ENCODE measurements around the gene MUS81.

Gene MUS81

DNA sequence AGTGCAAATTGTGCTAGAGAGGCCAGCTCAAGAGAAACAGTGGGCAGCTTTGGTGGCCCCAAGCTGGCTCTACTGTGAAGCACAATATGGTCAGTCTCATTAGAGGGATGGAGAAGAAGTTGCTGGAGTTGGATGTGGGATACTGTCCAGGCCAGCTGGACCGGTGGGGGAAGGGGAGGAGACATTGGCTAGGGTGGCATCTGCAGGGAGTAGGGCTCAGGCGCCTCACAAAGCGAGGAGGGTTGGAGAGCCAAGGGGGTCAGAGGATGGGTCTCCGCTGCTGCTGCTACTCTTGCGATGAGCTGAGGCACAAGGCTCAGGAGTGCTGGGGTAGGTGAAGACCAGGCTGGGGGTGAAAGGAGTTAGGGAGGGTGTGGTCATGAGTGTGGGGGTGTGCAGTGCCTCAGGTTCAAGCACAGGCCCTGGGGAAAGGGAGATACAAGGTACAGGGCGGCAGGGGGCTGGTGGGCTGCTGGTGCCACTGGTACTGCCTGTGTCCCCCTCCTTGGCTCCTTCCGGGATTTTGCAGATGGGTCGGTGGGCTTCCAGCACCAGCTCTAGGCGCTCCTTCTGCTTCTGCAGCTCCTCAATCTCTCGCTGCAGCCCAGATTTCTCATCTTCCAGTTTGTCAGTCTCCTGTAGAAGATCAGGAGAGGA, 32.6 kb downstream of the MUS81 start:
- no peak for DNase-seq

GRCh38 chr11:65894034-65894591, 33.9 kb downstream of the MUS81 start:
- peak; percentile 54 for DNase-seq

DNA sequence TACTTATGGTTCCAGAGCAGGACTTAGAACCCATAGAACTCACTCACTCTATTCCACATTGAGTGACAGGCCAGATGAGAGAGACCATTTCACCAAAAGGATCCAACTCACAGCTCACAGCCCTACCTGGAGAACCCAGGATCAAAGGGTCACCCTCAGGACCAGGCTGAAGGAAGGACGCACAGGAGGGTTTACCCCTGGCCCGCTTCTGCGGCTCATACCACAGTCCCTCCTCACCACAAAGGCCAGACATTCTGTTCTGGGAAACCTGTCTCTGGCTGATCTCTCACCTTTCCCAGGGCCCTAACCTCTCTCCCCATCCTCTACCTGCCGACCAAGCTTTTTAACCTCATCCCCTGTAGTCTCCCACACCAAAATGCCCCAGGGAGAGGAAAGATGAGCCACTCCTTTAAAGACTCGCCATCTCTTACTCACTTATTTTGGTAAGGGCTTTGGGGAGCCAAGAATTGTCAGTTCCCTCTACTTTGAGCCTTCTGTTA, 35.3 kb downstream of the MUS81 start:
- DNase-seq, result no peak

GRCh38 chr11:65896034-65896999, 36.1 kb downstream of the MUS81 start:
- no peak for DNase-seq

GRCh38 chr11:65897020-65897471, 36.8 kb downstream of the MUS81 start:
- no peak for DNase-seq

DNA sequence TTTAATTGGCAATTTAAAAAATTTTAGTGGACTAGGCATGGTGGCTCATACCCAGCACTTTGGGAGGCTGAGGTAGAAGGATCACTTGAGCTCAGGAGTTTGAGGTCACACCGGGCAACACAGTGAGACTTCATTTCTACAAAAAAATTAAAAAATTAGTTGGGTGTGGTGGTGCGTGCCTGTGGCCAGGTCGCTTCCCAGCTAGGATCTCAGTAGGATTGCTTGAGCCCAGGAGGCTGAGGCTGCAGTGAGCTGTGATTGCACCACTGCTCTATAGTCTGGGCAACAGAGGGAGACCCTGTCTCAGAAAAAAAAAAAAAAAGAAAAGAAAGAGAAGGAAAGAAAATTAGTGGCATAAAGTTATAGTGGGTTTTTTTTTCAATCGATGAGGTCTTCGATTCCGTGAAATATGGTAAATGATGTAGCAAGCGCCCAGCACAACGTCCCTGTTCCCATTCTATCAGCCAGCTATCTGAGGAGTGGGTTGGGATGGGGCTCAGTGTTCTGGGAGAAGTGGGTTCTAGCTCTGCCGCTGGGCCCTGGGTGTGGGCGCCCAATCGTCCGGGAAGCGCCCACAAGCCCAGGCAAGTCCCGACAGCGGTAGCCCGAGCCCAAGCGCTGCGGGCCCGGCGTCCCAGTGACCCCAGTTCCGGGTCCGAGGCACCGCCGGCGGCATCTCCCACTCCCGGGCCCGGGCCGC, 38.6 kb downstream of the MUS81 start:
- no peak for DNase-seq

DNA sequence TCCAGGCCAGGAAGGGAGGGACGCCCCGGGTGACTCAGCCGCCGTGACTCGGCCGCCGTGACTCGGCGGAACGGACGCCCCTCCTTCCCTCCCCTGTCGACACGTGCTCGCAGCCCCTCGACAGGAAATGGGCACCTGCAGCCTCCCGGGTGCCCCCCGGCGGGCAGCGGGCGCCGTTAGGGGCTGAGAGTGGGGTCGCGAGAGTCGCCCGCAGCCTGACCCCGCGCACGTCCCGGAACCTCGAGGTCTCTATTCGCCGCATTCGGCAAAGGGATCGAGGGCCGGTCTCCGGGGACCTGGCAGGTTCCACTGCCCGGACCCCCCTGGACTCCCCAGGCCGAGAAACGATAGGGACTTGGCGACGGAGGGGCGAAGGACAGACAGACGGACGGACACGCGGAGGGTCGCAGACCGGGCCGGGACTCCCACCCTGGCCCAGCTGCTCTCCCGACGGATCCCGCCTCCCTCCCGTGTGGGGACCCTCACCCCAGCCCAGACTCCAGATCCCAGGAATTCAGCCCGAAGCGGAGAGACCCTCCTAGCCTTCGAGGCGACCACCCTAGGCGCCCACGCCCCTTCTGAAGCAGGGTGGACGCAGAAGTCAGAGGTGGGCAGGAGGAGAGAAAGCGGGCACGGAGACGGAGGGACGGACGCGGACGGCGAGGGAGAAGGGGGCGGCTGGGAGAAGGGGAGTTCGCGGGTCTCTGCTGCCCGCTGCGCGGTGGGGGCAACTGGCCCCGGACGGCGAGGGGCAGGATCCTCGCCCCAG, 39.3 kb downstream of the MUS81 start:
- DNase-seq, result peak; percentile 59

- DNase-seq, result peak; percentile 97
Observed at GRCh38 chr11:65900125-65900898, 40.1 kb downstream of the MUS81 start, which contains the start of gene FOSL1. Gene FOSL1 (minus strand): TSS chr11:65900388. CDS start chr11:65900339, 49 bp downstream.

DNA sequence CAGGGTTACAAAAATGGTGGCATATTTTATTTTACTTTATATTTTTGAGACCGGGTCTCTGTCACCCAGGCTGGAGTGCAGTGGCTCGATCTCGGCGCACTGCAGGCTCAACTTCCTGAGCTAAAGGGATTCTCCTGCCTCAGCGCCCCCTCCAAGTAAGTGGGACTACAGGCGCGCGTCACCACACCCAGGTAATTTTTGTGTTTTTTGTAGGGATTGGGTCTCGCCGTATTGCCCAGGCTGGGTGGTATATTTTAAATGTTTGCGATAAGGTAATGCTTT, 40.6 kb downstream of the MUS81 start:
- no peak for DNase-seq

DNA sequence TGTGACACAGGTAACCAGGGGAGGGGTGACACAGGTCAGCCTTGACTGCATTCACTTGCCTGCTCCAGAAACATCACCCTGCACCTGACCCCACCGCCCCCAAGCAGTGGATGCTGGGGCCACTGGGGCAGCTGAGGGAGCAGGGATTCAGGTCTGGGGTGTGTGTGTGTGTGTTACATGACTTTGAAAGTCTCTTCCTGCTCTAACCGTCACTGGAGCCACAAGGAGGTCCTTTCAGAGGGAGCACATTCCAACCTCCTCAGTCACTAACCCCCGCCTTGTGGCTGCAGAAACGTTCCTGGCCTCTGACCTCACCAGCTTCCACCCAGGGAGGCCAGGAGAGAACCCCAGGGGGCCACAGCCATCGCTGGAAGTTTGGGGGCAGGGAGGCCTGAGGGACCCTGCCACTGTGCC, 42.8 kb downstream of the MUS81 start:
- DNase-seq, result no peak

DNA sequence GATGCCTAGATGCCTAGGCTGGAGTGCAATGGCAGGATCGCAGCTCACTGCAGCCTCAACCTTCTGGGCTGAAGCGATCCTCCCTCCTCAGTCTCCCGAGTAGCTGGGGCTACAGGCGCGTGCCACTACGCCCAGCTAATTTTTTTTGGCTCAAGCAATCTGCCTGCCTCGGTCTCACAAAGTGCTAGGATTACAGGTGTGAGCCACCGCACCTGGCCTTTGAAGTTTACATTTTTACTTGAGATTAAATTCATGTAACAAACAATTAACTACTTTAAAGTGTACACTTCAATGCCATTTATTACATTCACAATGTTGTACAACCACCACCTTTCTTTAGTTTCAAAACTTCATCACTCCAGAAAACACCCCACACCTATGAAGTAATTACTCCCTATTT, 43.5 kb downstream of the MUS81 start:
- DNase-seq, result no peak

DNA sequence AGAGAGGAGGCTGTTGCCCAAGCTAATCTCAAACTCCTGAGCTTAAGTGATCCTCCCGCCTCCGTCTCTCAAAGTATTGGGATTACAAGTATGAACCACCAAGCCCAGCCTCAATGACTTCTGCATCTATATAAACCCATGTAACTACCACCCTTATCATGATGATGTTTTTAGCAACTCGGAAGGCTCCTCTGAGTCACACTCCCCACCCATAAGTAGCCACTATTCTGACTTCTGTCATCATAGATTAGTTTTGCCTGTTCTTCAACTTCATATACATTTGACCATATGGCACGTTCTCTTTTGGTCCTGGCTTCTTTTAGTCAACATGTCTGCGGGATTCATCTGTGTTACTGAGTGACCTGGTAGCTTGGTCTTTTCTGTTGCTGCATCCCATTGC, 46.4 kb downstream of the MUS81 start:
- DNase-seq, result no peak

DNA sequence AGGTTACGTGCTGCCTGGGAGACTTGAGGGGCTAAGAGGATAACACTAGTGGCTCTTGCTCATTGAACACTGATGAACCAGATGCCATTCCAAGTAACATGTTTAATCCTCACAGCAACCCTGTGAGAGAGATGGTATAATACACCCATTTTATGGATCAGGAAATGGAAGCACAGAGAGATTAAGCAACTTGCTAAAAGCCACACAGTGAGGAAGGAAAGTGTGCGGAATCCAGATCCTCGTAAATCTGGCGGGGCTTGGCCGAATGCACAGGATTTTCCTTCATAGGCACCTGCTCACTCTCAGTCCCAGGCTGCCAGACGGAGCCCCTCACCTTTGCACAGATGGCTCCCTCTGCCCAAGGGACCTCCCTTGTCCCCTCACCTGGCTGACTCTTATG, 47.6 kb downstream of the MUS81 start:
- no peak for DNase-seq

GRCh38 chr11:65911682-65912568, 51.7 kb downstream of the MUS81 start:
- DNase-seq, result no peak

DNA sequence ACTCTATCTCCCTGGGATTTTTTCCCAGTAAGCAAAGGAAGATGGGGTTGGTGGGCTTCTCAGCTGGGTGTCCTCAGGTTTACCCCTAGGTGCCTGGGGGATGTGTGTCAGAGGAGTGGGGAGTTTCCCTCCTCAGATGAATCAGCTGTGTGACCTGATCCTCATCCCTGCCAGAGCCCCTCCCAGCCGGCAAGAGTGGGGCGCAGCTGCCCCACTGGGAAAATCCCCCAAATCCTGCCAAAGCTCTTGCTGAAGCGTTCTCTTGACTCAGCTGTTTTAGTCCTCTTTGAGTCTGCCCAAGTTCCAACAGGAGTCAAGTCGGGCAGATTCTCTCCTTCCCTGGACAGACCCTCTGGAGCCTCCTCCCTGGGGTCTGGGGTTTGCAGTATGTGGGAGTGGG, 52.6 kb downstream of the MUS81 start:
- DNase-seq, result no peak

DNA sequence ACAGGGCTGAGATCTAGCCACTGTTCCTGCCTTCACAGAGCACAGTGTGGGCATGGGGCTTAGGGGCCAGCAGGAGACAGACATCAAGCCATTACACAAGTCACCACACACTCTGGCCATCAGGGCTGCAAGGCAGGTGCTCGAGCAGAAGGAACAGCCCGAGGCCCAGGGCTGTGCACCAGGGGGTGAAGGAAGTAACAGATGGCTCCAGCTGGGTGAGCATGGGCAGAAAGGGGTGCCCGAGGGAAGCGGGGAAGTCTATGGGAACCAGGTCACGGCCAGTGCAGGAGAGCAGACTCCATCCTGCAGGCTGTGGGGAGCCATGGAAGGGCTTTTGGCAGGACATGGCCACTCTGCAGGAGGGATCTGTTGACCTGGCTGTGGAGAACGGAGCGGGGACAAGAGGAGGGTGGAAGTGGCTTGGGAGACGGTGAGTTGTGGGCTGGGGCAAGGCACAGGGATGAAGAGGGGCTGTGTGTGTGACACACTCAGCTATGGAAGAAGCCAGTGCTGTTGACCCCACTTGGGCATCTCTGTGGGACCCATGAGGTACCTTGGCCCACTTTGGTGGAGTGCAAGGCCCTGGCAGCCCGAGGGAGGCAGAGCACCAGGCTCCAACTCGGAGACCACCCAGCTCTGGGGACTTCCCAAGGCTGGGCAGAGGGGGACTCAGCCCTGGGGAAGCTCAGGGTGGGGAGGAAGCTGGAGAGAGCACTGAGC, 55.0 kb downstream of the MUS81 start:
- no peak for DNase-seq

- no peak for DNase-seq
Observed at GRCh38 chr11:65915821-65916251, 55.6 kb downstream of the MUS81 start.
